WTC11 (cell line): Measurements from ENCODE around the gene B3GNT7.

Experiments
- ATF3 ChIP-seq: sonication (generic); formaldehyde crosslinking; conservative IDR thresholded peaks from 2 replicates; pipeline ENCODE4 v1.8.1; 2022; ENCODE audit warnings: mild to moderate bottlenecking, missing genetic modification reagents
- ATF6 ChIP-seq: sonication (generic); formaldehyde crosslinking; IDR thresholded peaks from 2 replicates; pipeline ENCODE4 v1.8.1; 2023; ENCODE audit warnings: mild to moderate bottlenecking, missing genetic modification reagents
- CBFB ChIP-seq: sonication (generic); formaldehyde crosslinking; IDR thresholded peaks from 2 replicates; pipeline ENCODE4 v1.8.1; 2022; ENCODE audit warnings: mild to moderate bottlenecking, low read depth, missing genetic modification reagents
- E2F1 ChIP-seq: sonication (generic); formaldehyde crosslinking; IDR thresholded peaks from 2 replicates; pipeline ENCODE4 v1.8.0; 2022; ENCODE audit warnings: mild to moderate bottlenecking, missing genetic modification reagents
- E2F4 ChIP-seq: sonication (generic); formaldehyde crosslinking; IDR thresholded peaks from 2 replicates; pipeline ENCODE4 v1.8.1; 2022; ENCODE audit warnings: low read depth, mild to moderate bottlenecking, moderate library complexity, missing genetic modification reagents, borderline replicate concordance
- ELF4 ChIP-seq: sonication (generic); formaldehyde crosslinking; IDR thresholded peaks from 2 replicates; pipeline ENCODE4 v1.8.1; 2022; ENCODE audit warnings: low read depth, mild to moderate bottlenecking, moderate library complexity, missing genetic modification reagents
- ETV6 ChIP-seq: sonication (generic); formaldehyde crosslinking; IDR thresholded peaks from 2 replicates; pipeline ENCODE4 v1.8.1; 2022; ENCODE audit warnings: mild to moderate bottlenecking, missing genetic modification reagents
- GRHL2 ChIP-seq: fragments of 250-450 bp; sonication (Bioruptor Pico); IDR thresholded peaks from 2 replicates; pipeline ENCODE4 v1.8.0; 2022; ENCODE audit warnings: mild to moderate bottlenecking, moderate library complexity; ENCODE audit not compliant: insufficient replicate concordance, severe bottlenecking
- MAX ChIP-seq: sonication (generic); formaldehyde crosslinking; IDR thresholded peaks from 2 replicates; pipeline ENCODE4 v1.8.0; 2022; ENCODE audit warnings: mild to moderate bottlenecking, missing genetic modification reagents
- PREB ChIP-seq: sonication (generic); formaldehyde crosslinking; IDR thresholded peaks from 2 replicates; pipeline ENCODE4 v1.8.1; 2022; ENCODE audit warnings: mild to moderate bottlenecking, missing genetic modification reagents, moderate library complexity, borderline replicate concordance
- SP1 ChIP-seq: sonication (generic); formaldehyde crosslinking; conservative IDR thresholded peaks from 2 replicates; pipeline ENCODE4 v1.8.1; 2022; ENCODE audit warnings: missing genetic modification reagents
- ZNF263 ChIP-seq: sonication (generic); formaldehyde crosslinking; IDR thresholded peaks from 2 replicates; pipeline ENCODE4 v1.8.1; 2022; ENCODE audit warnings: low read depth, mild to moderate bottlenecking, moderate library complexity, missing genetic modification reagents
- TF ChIP-seq, protein P1 (sequence below): fragments of 200-600 bp; IDR thresholded peaks from 2 replicates; pipeline ENCODE4 v1.8.0; 2022; ENCODE audit warnings: antibody characterized with exemption
- TF ChIP-seq, protein P2 (sequence below): sonication (generic); formaldehyde crosslinking; IDR thresholded peaks from 2 replicates; pipeline ENCODE4 v1.8.1; 2023; ENCODE audit warnings: mild to moderate bottlenecking, missing genetic modification reagents, moderate library complexity

DNA sequence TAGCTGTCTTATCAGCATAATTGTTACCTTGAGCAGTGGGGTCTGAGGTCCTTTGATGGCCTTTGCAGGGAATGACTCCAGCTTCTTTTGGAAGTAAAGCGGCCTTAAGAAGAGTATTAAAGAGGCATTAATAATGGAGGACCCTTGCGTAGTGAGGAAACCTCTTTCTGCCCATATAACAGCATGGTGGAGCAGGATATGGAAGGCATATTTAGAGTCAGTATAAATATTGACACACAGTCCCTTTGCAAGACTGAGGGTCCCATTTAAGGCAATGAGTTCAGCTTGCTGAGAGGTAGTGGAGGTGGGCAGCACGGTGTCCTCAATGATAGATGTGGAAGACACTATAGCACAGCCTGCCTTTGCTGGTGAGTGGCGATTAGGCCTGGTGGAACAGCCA is 36.1 kb downstream of the B3GNT7 start:
- TF ChIP-seq GRHL2 (no peak), ATF6 (CRISPR knock-in tag) (no peak), SP1 (CRISPR knock-in tag) (no peak), E2F4 (no peak), ATF3 (CRISPR knock-in tag) (no peak), CBFB (no peak), E2F1 (CRISPR knock-in tag) (no peak), MAX (no peak), ZNF263 (CRISPR knock-in tag) (no peak), PREB (no peak), ETV6 (CRISPR knock-in tag) (no peak), ELF4 (no peak)
- TF ChIP-seq, protein P1, sequence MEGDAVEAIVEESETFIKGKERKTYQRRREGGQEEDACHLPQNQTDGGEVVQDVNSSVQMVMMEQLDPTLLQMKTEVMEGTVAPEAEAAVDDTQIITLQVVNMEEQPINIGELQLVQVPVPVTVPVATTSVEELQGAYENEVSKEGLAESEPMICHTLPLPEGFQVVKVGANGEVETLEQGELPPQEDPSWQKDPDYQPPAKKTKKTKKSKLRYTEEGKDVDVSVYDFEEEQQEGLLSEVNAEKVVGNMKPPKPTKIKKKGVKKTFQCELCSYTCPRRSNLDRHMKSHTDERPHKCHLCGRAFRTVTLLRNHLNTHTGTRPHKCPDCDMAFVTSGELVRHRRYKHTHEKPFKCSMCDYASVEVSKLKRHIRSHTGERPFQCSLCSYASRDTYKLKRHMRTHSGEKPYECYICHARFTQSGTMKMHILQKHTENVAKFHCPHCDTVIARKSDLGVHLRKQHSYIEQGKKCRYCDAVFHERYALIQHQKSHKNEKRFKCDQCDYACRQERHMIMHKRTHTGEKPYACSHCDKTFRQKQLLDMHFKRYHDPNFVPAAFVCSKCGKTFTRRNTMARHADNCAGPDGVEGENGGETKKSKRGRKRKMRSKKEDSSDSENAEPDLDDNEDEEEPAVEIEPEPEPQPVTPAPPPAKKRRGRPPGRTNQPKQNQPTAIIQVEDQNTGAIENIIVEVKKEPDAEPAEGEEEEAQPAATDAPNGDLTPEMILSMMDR, result no peak
- TF ChIP-seq, protein P2, sequence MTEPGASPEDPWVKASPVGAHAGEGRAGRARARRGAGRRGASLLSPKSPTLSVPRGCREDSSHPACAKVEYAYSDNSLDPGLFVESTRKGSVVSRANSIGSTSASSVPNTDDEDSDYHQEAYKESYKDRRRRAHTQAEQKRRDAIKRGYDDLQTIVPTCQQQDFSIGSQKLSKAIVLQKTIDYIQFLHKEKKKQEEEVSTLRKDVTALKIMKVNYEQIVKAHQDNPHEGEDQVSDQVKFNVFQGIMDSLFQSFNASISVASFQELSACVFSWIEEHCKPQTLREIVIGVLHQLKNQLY, result no peak
